HG03103 (cell line): ENCODE data around the gene FGA.
A peak's percentile ranks its signal among the peaks of the same experiment; 100 is the strongest.

Source experiments
- ATAC-seq: cut with Tn5 transposase; IDR thresholded peaks from one replicate; pipeline ENCODE4 v1.9.1; 2021; ENCODE audit warnings: low read depth; ENCODE audit not compliant: unreplicated experiment

Gene FGA

GRCh38 chr4:154549894-154550790, 40.4 kb downstream of the FGA start, which contains the start of gene PLRG1:
Gene PLRG1 (minus strand): TSS chr4:154550400. CDS start chr4:154550308, 92 bp downstream.
- ATAC-seq: peak; percentile 98

- ATAC-seq: no peak
Observed at GRCh38 chr4:154545689-154546088, 44.9 kb downstream of the FGA start.

GRCh38 chr4:154542271-154542879, 48.2 kb downstream of the FGA start:
- no peak for ATAC-seq
